ENCODE results near the gene PLEKHA6.

The PLEKHA6 gene

GRCh38 chr1:204355913-204356312 lies 3.8 kb downstream of the PLEKHA6 start:
- no peak for DNase-seq

GRCh38 chr1:204354579-204354978 lies 5.2 kb downstream of the PLEKHA6 start:
- no peak for DNase-seq

GRCh38 chr1:204353213-204353910 lies 6.4 kb downstream of the PLEKHA6 start:
- DNase-seq, result no peak

- DNase-seq, result peak; percentile 92
Observed at GRCh38 chr1:204350857-204351573, 8.7 kb downstream of the PLEKHA6 start.

- no peak for DNase-seq
Observed at GRCh38 chr1:204350312-204350711, 9.4 kb downstream of the PLEKHA6 start.

GRCh38 chr1:204349602-204350001 lies 10.1 kb downstream of the PLEKHA6 start:
- no peak for DNase-seq

GRCh38 chr1:204348722-204349121 lies 11.0 kb downstream of the PLEKHA6 start:
- peak; percentile 70 for DNase-seq

GRCh38 chr1:204348242-204348641 lies 11.5 kb downstream of the PLEKHA6 start:
- no peak for DNase-seq

GRCh38 chr1:204345941-204346645 lies 13.6 kb downstream of the PLEKHA6 start:
- no peak for DNase-seq

GRCh38 chr1:204345438-204345841 lies 14.3 kb downstream of the PLEKHA6 start:
- DNase-seq, result no peak

- no peak for DNase-seq
Observed at GRCh38 chr1:204344665-204345355, 14.9 kb downstream of the PLEKHA6 start.

GRCh38 chr1:204343802-204344201 lies 15.9 kb downstream of the PLEKHA6 start:
- DNase-seq, result no peak

GRCh38 chr1:204343247-204343646 lies 16.5 kb downstream of the PLEKHA6 start:
- no peak for DNase-seq

GRCh38 chr1:204342310-204342709 lies 17.4 kb downstream of the PLEKHA6 start:
- no peak for DNase-seq

- no peak for DNase-seq
Observed at GRCh38 chr1:204341380-204341779, 18.3 kb downstream of the PLEKHA6 start.

- DNase-seq, result no peak
Observed at GRCh38 chr1:204340081-204340889, 19.4 kb downstream of the PLEKHA6 start.

- DNase-seq, result no peak
Observed at GRCh38 chr1:204339541-204339940, 20.2 kb downstream of the PLEKHA6 start.

GRCh38 chr1:204338997-204339396 lies 20.7 kb downstream of the PLEKHA6 start:
- no peak for DNase-seq

- DNase-seq, result no peak
Observed at GRCh38 chr1:204338360-204338759, 21.4 kb downstream of the PLEKHA6 start.

- DNase-seq, result no peak
Observed at GRCh38 chr1:204337583-204337982, 22.1 kb downstream of the PLEKHA6 start.

- DNase-seq, result no peak
Observed at GRCh38 chr1:204337036-204337429, 22.7 kb downstream of the PLEKHA6 start.

GRCh38 chr1:204336421-204337035 lies 23.2 kb downstream of the PLEKHA6 start:
- DNase-seq, result no peak
